WTC11 (cell line): Measurements from ENCODE around the gene SPACA1. TPM values are rescaled to one million over a fixed set of nuclear protein-coding genes. Genes with fewer than 3 reads are reported as not detected.
A peak's percentile ranks its signal among the peaks of the same experiment; 100 is the strongest.

Experiments used
- ATAC-seq: fragments of 200-7000 bp; cut with Tn5 transposase; 2 replicates; pipeline ENCODE4 v1.10.0; 2021; ENCODE audit warnings: mild to moderate bottlenecking, moderate library complexity
- CTCF ChIA-PET: fragments of 300-600 bp; sonication (Branson Sonifier 250); formaldehyde crosslinking; loops from one replicate; lab custom pipeline; 2021; ENCODE audit warnings: antibody characterized with exemption; lab: Charles Lee
- POLR2A ChIA-PET: fragments of 350-600 bp; sonication (Branson Sonifier 250); formaldehyde crosslinking; loops from one replicate; lab custom pipeline; 2021; ENCODE audit warnings: antibody characterized with exemption; lab: Charles Lee
- DNase-seq: peaks from one replicate; pipeline ENCODE4 v3.0.0; 2021; ENCODE audit warnings: low spot score
- H3K27ac Mint-ChIP-seq: 2 replicates; pipeline ENCODE4 v1.8.0; 2021; ENCODE audit warnings: mixed read lengths
- H3K27me3 Mint-ChIP-seq: 2 replicates; pipeline ENCODE4 v1.8.0; 2021; ENCODE audit warnings: low read depth, mild to moderate bottlenecking, moderate library complexity, mixed read lengths
- H3K36me3 Mint-ChIP-seq: 2 replicates; pipeline ENCODE4 v1.8.0; 2021; ENCODE audit warnings: mixed read lengths
- H3K4me1 Mint-ChIP-seq: 2 replicates; pipeline ENCODE4 v1.8.0; 2022; ENCODE audit warnings: mixed read lengths
- H3K4me3 Mint-ChIP-seq: 2 replicates; pipeline ENCODE4 v1.8.0; 2021; ENCODE audit warnings: mild to moderate bottlenecking, moderate library complexity, mixed read lengths
- H3K9me3 Mint-ChIP-seq: 2 replicates; pipeline ENCODE4 v1.8.0; 2021; ENCODE audit warnings: mixed read lengths
- ATF2 ChIP-seq: sonication (generic); formaldehyde crosslinking; IDR thresholded peaks from 2 replicates; pipeline ENCODE4 v1.8.1; 2022; ENCODE audit warnings: low read depth, missing genetic modification reagents, borderline replicate concordance
- E2F1 ChIP-seq: sonication (generic); formaldehyde crosslinking; IDR thresholded peaks from 2 replicates; pipeline ENCODE4 v1.8.0; 2022; ENCODE audit warnings: mild to moderate bottlenecking, missing genetic modification reagents
- ELF4 ChIP-seq: sonication (generic); formaldehyde crosslinking; IDR thresholded peaks from 2 replicates; pipeline ENCODE4 v1.8.1; 2022; ENCODE audit warnings: low read depth, mild to moderate bottlenecking, moderate library complexity, missing genetic modification reagents
- ESRRA ChIP-seq: sonication (generic); formaldehyde crosslinking; IDR thresholded peaks from 2 replicates; pipeline ENCODE4 v1.8.1; 2022; ENCODE audit warnings: mild to moderate bottlenecking, missing genetic modification reagents, borderline replicate concordance
- FOXK1 ChIP-seq: sonication (generic); formaldehyde crosslinking; IDR thresholded peaks from 2 replicates; pipeline ENCODE4 v1.8.0; 2022; ENCODE audit warnings: mild to moderate bottlenecking, moderate library complexity, missing genetic modification reagents
- FOXP1 ChIP-seq: sonication (generic); formaldehyde crosslinking; IDR thresholded peaks from 2 replicates; pipeline ENCODE4 v1.8.0; 2022; ENCODE audit warnings: missing genetic modification reagents, mild to moderate bottlenecking, moderate library complexity, borderline replicate concordance
- GRHL2 ChIP-seq: fragments of 250-450 bp; sonication (Bioruptor Pico); IDR thresholded peaks from 2 replicates; pipeline ENCODE4 v1.8.0; 2022; ENCODE audit warnings: mild to moderate bottlenecking, moderate library complexity; ENCODE audit not compliant: insufficient replicate concordance, severe bottlenecking
- HMGA2 ChIP-seq: fragments of 250-450 bp; sonication (Bioruptor Pico); IDR thresholded peaks from 2 replicates; pipeline ENCODE4 v1.4.0; 2021; ENCODE audit warnings: mild to moderate bottlenecking, moderate library complexity
- JAZF1 ChIP-seq: fragments of 250-450 bp; sonication (Bioruptor Pico); IDR thresholded peaks from 2 replicates; pipeline ENCODE4 v1.9.0; 2021; ENCODE audit warnings: moderate library complexity, mild to moderate bottlenecking, inconsistent platforms
- NFE2L1 ChIP-seq: sonication (generic); formaldehyde crosslinking; IDR thresholded peaks from 2 replicates; pipeline ENCODE4 v1.8.1; 2023; ENCODE audit warnings: missing genetic modification reagents
- NFYB ChIP-seq: sonication (generic); formaldehyde crosslinking; conservative IDR thresholded peaks from 2 replicates; pipeline ENCODE4 v1.8.0; 2022; ENCODE audit warnings: low read depth, missing genetic modification reagents
- NR1H2 ChIP-seq: sonication (generic); formaldehyde crosslinking; IDR thresholded peaks from 2 replicates; pipeline ENCODE4 v1.9.0; 2021; ENCODE audit warnings: mild to moderate bottlenecking, moderate library complexity, missing genetic modification reagents
- SMAD3 ChIP-seq: sonication (generic); formaldehyde crosslinking; IDR thresholded peaks from 2 replicates; pipeline ENCODE4 v1.8.0; 2022; ENCODE audit warnings: missing genetic modification reagents, mild to moderate bottlenecking, borderline replicate concordance
- SOX15 ChIP-seq: fragments of 250-450 bp; sonication (Bioruptor Pico); IDR thresholded peaks from 2 replicates; pipeline ENCODE4 v1.9.0; 2021; ENCODE audit warnings: mild to moderate bottlenecking
- TCF7 ChIP-seq: sonication (generic); formaldehyde crosslinking; IDR thresholded peaks from 2 replicates; pipeline ENCODE4 v1.8.0; 2022; ENCODE audit warnings: mild to moderate bottlenecking, low read depth, missing genetic modification reagents, moderate library complexity
- TEAD1 ChIP-seq: sonication (generic); formaldehyde crosslinking; IDR thresholded peaks from 2 replicates; pipeline ENCODE4 v1.8.0; 2022; ENCODE audit warnings: mild to moderate bottlenecking, missing genetic modification reagents
- ZNF263 ChIP-seq: sonication (generic); formaldehyde crosslinking; IDR thresholded peaks from 2 replicates; pipeline ENCODE4 v1.8.1; 2022; ENCODE audit warnings: low read depth, mild to moderate bottlenecking, moderate library complexity, missing genetic modification reagents
- ZNF396 ChIP-seq: fragments of 250-450 bp; sonication (Bioruptor Pico); IDR thresholded peaks from 2 replicates; pipeline ENCODE4 v1.8.0; 2021; ENCODE audit warnings: mild to moderate bottlenecking, moderate library complexity, borderline replicate concordance
- ZNF416 ChIP-seq: fragments of 250-450 bp; sonication (Bioruptor Pico); IDR thresholded peaks from 2 replicates; pipeline ENCODE4 v1.9.0; 2021; ENCODE audit warnings: mild to moderate bottlenecking, inconsistent platforms
- ZNF425 ChIP-seq: fragments of 250-450 bp; sonication (Bioruptor Pico); conservative IDR thresholded peaks from 2 replicates; pipeline ENCODE4 v1.9.0; 2021; ENCODE audit warnings: mild to moderate bottlenecking
- ZNF532 ChIP-seq: fragments of 250-450 bp; sonication (Bioruptor Pico); IDR thresholded peaks from 2 replicates; pipeline ENCODE4 v1.9.0; 2021; ENCODE audit warnings: mild to moderate bottlenecking, borderline replicate concordance
- ZNF671 ChIP-seq: fragments of 250-450 bp; sonication (Bioruptor Pico); IDR thresholded peaks from 2 replicates; pipeline ENCODE4 v1.8.0; 2021; ENCODE audit warnings: mild to moderate bottlenecking
- total RNA-seq: library from RNA; stranded (reverse); gene quantifications from 3 replicates; pipeline ENCODE4 v1.2.3, GENCODE V29; 2021
- TF ChIP-seq, protein P1 (sequence below): fragments of 250-450 bp; sonication (Bioruptor Pico); IDR thresholded peaks from 2 replicates; pipeline ENCODE4 v1.9.0; 2021; ENCODE audit warnings: mild to moderate bottlenecking
- TF ChIP-seq, protein P2 (sequence below): sonication (generic); formaldehyde crosslinking; IDR thresholded peaks from 2 replicates; pipeline ENCODE4 v1.8.0; 2023; ENCODE audit warnings: missing genetic modification reagents, mild to moderate bottlenecking, borderline replicate concordance

SPACA1 gene
- total RNA-seq, 1 experiment from 2014 or later: not detected

GRCh38 chr6:88086792-88087191 lies 39.2 kb downstream of the SPACA1 start (continued):
- TF ChIP-seq ATF2 (CRISPR knock-in tag): no peak
- TF ChIP-seq HMGA2 (CRISPR knock-in tag): no peak
- no peak for TF ChIP-seq JAZF1 (CRISPR knock-in tag)
- TF ChIP-seq ZNF416 (CRISPR knock-in tag): no peak
- no peak for TF ChIP-seq ZNF671 (CRISPR knock-in tag)
- TF ChIP-seq FOXP1 (CRISPR knock-in tag): no peak
- TF ChIP-seq FOXK1 (CRISPR knock-in tag): no peak
- no peak for TF ChIP-seq E2F1 (CRISPR knock-in tag)
- TF ChIP-seq, protein P1, sequence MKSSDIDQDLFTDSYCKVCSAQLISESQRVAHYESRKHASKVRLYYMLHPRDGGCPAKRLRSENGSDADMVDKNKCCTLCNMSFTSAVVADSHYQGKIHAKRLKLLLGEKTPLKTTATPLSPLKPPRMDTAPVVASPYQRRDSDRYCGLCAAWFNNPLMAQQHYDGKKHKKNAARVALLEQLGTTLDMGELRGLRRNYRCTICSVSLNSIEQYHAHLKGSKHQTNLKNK (CRISPR knock-in tag): no peak
- TF ChIP-seq GRHL2 (CRISPR knock-in tag): no peak
- TF ChIP-seq, protein P2, sequence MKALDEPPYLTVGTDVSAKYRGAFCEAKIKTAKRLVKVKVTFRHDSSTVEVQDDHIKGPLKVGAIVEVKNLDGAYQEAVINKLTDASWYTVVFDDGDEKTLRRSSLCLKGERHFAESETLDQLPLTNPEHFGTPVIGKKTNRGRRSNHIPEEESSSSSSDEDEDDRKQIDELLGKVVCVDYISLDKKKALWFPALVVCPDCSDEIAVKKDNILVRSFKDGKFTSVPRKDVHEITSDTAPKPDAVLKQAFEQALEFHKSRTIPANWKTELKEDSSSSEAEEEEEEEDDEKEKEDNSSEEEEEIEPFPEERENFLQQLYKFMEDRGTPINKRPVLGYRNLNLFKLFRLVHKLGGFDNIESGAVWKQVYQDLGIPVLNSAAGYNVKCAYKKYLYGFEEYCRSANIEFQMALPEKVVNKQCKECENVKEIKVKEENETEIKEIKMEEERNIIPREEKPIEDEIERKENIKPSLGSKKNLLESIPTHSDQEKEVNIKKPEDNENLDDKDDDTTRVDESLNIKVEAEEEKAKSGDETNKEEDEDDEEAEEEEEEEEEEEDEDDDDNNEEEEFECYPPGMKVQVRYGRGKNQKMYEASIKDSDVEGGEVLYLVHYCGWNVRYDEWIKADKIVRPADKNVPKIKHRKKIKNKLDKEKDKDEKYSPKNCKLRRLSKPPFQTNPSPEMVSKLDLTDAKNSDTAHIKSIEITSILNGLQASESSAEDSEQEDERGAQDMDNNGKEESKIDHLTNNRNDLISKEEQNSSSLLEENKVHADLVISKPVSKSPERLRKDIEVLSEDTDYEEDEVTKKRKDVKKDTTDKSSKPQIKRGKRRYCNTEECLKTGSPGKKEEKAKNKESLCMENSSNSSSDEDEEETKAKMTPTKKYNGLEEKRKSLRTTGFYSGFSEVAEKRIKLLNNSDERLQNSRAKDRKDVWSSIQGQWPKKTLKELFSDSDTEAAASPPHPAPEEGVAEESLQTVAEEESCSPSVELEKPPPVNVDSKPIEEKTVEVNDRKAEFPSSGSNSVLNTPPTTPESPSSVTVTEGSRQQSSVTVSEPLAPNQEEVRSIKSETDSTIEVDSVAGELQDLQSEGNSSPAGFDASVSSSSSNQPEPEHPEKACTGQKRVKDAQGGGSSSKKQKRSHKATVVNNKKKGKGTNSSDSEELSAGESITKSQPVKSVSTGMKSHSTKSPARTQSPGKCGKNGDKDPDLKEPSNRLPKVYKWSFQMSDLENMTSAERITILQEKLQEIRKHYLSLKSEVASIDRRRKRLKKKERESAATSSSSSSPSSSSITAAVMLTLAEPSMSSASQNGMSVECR (CRISPR knock-in tag): no peak
- no peak for TF ChIP-seq NFYB (CRISPR knock-in tag)
- no peak for TF ChIP-seq SOX15 (CRISPR knock-in tag)

DNA sequence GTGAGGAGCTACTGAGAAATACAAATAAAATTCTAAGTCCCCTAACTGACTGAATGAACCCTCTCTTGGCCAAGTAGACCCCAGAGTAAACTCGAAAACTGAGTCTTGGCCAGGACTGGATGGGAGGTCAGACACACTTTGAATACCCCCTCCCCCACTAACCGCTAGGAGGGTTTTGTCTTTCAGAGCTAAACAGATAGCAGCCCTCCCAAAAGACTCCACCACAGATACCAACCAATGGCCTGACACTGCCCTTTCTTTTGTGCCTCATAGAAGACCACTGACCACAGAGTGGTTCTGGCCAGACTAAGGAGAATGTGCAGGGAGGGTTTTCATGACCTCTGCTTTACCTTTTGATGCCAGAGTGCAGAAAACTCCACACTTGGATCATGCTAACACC lies 42.1 kb downstream of the SPACA1 start:
- DNase-seq: no peak
- H3K36me3 Mint-ChIP-seq: no peaks in the 10 kb centered on the region
- ATAC-seq: peak; percentile 76
- H3K4me1 Mint-ChIP-seq: peaks cover 33% of the 10 kb centered on the region
- CTCF ChIA-PET: no interaction called here
- POLR2A ChIA-PET: interaction anchor here (0.8 kb wide), 1 partner anchor 9 kb away, joined by 3 read pairs; no protein-coding TSS in a partner anchor
- H3K4me3 Mint-ChIP-seq: no peak overlapping the region
- no peaks in the 10 kb centered on the region for H3K9me3 Mint-ChIP-seq
- no peaks in the 10 kb centered on the region; the same call in 1 of the 2 replicates for H3K27me3 Mint-ChIP-seq
- no peak overlapping the region for H3K27ac Mint-ChIP-seq
- TF ChIP-seq TCF7: no peak
- TF ChIP-seq ZNF425 (CRISPR knock-in tag): no peak
- TF ChIP-seq SMAD3 (CRISPR knock-in tag): no peak
- no peak for TF ChIP-seq ELF4 (CRISPR knock-in tag)
- TF ChIP-seq TEAD1 (CRISPR knock-in tag): no peak
- no peak for TF ChIP-seq NFE2L1 (CRISPR knock-in tag)
- TF ChIP-seq ZNF396 (CRISPR knock-in tag): no peak
- no peak for TF ChIP-seq ZNF263 (CRISPR knock-in tag)
- no peak for TF ChIP-seq JAZF1 (CRISPR knock-in tag)
- no peak for TF ChIP-seq ESRRA
- no peak for TF ChIP-seq NR1H2 (CRISPR knock-in tag)
- no peak for TF ChIP-seq ZNF532
